GM06990 (cell line): Measurements from ENCODE around the gene TEAD3.

Experiments
- DNase-seq: peaks from one replicate; pipeline ENCODE4 v3.0.0-alpha.2; 2011; ENCODE audit not compliant: insufficient read length; ENCODE audit errors: extremely low read depth
- H3K27me3 ChIP-seq: replicated peaks from 2 replicates; pipeline ENCODE4 v1.6.0; 2011; ENCODE audit warnings: low read length; ENCODE audit not compliant: control insufficient read depth, insufficient read depth
- H3K36me3 ChIP-seq: 2 replicates; pipeline ENCODE4 v1.5.1; 2011; ENCODE audit warnings: low read length; ENCODE audit not compliant: control insufficient read depth, insufficient read depth
- H3K4me3 ChIP-seq: replicated peaks from 2 replicates; pipeline ENCODE4 v1.5.1; 2011; ENCODE audit warnings: low read depth, mild to moderate bottlenecking, control low read depth, low read length
- CTCF ChIP-seq: IDR thresholded peaks from 2 replicates; pipeline ENCODE4 v1.5.1; 2011; ENCODE audit warnings: low read length, control low read depth, mild to moderate bottlenecking, inconsistent platforms; ENCODE audit not compliant: insufficient read depth, poor library complexity, severe bottlenecking

TEAD3 gene

DNA sequence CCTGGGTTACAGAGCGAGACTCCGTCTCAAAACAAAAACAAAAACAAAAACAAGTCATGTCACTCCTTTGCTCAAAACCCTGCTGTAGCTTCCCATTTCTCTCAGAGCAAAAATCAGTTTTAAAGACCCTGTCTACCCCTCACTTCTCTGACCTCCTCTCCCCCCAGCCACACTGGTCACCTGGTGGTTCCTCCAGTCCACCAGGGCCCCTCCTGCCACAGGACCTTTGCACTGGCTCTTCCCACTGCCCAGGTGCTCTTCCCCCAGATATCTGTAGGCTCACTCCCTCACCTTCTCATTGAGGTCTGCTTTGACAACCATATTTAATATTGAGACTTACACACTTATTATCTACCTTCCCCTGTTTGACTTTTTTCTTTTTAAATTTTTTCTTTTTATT lies 4.9 kb upstream of the TEAD3 start:
- DNase-seq = no peak
- no peak for TF ChIP-seq CTCF
- H3K27me3 ChIP-seq = peaks cover 5% of the 10 kb centered on the region; the same call in 1 of the 2 replicates
- H3K4me3 ChIP-seq = no peak overlapping the region
- H3K36me3 ChIP-seq = no peaks in the 10 kb centered on the region

- peaks cover 5% of the 10 kb centered on the region; the same call in 1 of the 2 replicates for H3K27me3 ChIP-seq
- H3K4me3 ChIP-seq = no peak overlapping the region
- no peak for TF ChIP-seq CTCF
- H3K36me3 ChIP-seq = no peaks in the 10 kb centered on the region
- no peak for DNase-seq
These were observed 3.9 kb upstream of the TEAD3 start for GRCh38 chr6:35500782-35501181.

DNA sequence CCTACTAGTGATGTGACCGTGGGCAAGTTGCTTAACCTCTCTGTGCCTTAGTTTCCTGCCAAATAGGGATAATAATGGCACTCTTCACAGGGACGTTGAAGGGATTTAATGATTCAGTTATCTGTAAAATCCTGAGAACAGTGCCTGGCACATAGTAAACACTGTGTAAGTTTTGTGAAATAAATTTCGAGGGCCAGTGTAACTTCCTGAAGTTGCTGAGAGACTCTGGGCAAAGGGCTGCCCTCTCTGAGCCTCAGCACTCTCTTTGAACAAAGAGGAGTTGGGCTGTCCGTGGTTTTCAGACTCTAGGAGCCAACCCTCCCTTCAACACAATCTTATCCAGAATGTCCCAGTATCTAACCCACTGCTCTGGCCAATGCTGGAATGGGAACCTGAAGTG lies 2.5 kb upstream of the TEAD3 start:
- H3K27me3 ChIP-seq = peaks cover 6% of the 10 kb centered on the region; the same call in 1 of the 2 replicates
- H3K4me3 ChIP-seq = no peak overlapping the region
- DNase-seq = no peak
- TF ChIP-seq CTCF = no peak
- no peaks in the 10 kb centered on the region for H3K36me3 ChIP-seq

GRCh38 chr6:35498422-35499067 lies 1.7 kb upstream of the TEAD3 start:
- Histone ChIP-seq H3K4me3 (no peak overlapping the region), H3K36me3 (no peaks in the 10 kb centered on the region), H3K27me3 (peaks cover 6% of the 10 kb centered on the region; the same call in 1 of the 2 replicates)
- no peak for DNase-seq
- no peak for TF ChIP-seq CTCF

DNA sequence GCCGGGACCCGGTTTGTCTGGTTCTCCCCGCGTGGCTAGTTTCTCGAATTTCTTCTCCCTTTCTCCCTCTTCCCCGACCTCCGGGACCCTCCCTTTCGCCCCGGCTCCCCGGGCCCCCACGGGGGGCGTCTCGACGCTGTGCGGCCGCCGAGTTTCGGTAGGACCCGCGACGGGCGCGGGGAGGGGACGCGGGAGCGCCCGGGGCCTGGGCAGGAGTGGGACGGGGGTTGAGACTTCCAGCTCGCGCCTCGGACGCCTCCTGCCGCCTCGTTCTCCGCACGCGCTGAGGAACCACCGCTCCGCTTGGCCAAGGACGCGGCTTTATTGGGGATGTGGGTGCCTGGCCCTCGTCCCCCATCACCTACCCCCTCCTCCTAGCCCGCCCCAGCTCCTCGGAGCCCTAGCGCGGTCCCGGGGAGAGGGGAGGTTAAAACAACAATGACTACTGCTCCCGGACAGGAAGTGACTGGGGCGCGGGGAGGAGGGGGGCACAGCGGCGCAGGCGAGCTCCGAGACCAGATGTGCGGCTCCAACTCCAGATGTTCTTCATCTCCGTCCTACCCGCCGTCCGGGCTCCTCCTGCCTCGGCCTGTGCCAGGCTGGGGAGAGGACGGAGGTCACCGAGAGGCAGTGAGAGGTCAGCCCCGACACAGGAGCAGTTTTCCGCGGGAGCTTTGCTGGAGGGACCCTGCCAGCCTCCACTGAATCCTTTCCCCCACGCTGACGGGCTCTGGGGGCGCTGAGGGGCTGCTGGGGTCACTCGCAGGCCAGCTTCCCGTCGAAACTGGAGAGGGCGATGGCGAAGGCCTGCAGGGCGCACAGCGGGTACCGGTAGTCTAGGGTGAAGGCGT lies 917 bp upstream of the TEAD3 start:
- peak; percentile 46 for DNase-seq
- H3K4me3 ChIP-seq = peak overlapping the region; percentile 55
- peaks cover 6% of the 10 kb centered on the region; the same call in 1 of the 2 replicates for H3K27me3 ChIP-seq
- H3K36me3 ChIP-seq = no peaks in the 10 kb centered on the region
- peak; percentile 7 for TF ChIP-seq CTCF
